Left renal pelvis (tissue), 4 donors: ENCODE measurements around the gene PPP6R2. TPM values are rescaled to one million over a fixed set of nuclear protein-coding genes. Genes with fewer than 3 reads are reported as not detected.
A peak's percentile ranks its signal among the peaks of the same experiment; 100 is the strongest.
"Not testable (repeated sequence)": the region's sequence is repeated elsewhere in the genome, so short reads cannot be mapped to it uniquely, and the experiment has no call there.

Experiments
- DNase-seq, 4 donors: peaks; one replicate each; pipeline ENCODE4 v3.0.0-alpha.2; 2013; ENCODE audit warnings: low read depth in 4 of 4, low spot score in 3 of 4
- polyA plus RNA-seq, 4 donors: library from polyadenylated mRNA; unstranded; fragments of 120-200 nt; gene quantifications; one replicate each; pipeline ENCODE4 v1.2.1, GENCODE V29; 2013; ENCODE audit not compliant: insufficient read length in 4 of 4

The PPP6R2 gene
- polyA plus RNA-seq, 4 donors = 30.2 to 58.8 (median 35.4) TPM

- DNase-seq = no peak
Observed at GRCh38 chr22:50339945-50340879, 2.9 kb upstream of the PPP6R2 start.

GRCh38 chr22:50341977-50342650, 1.0 kb upstream of the PPP6R2 start:
- peak in 3 of 4 donors; percentile 68 to 77 (median 69) for DNase-seq

- DNase-seq = no peak
Observed at GRCh38 chr22:50343541-50343935, 411 bp downstream of the PPP6R2 start.

GRCh38 chr22:50346470-50346869, 3.3 kb downstream of the PPP6R2 start:
- no peak for DNase-seq

GRCh38 chr22:50347157-50347556, 4.0 kb downstream of the PPP6R2 start:
- DNase-seq = no peak

- DNase-seq = no peak
Observed at GRCh38 chr22:50348058-50348457, 4.9 kb downstream of the PPP6R2 start.

GRCh38 chr22:50356186-50356585, 13.1 kb downstream of the PPP6R2 start:
- DNase-seq = no peak

- DNase-seq = no peak
Observed at GRCh38 chr22:50357222-50357621, 14.1 kb downstream of the PPP6R2 start.

GRCh38 chr22:50357756-50358155, 14.6 kb downstream of the PPP6R2 start:
- no peak for DNase-seq

GRCh38 chr22:50360578-50360977, 17.5 kb downstream of the PPP6R2 start:
- DNase-seq = no peak

GRCh38 chr22:50361222-50361621, 18.1 kb downstream of the PPP6R2 start:
- DNase-seq = no peak

GRCh38 chr22:50361688-50362087, 18.6 kb downstream of the PPP6R2 start:
- DNase-seq = no peak

GRCh38 chr22:50363166-50363802, 20.2 kb downstream of the PPP6R2 start:
- no peak for DNase-seq

GRCh38 chr22:50363803-50364194, 20.7 kb downstream of the PPP6R2 start:
- DNase-seq = not testable (repeated sequence)

- DNase-seq = no peak
Observed at GRCh38 chr22:50367778-50368500, 24.8 kb downstream of the PPP6R2 start.

- no peak for DNase-seq
Observed at GRCh38 chr22:50371101-50371648, 28.0 kb downstream of the PPP6R2 start.

GRCh38 chr22:50376085-50376651, 33.0 kb downstream of the PPP6R2 start:
- no peak for DNase-seq

GRCh38 chr22:50381021-50381555, 38.0 kb downstream of the PPP6R2 start:
- not testable (repeated sequence) for DNase-seq

- DNase-seq = peak in 1 of 4 donors; percentile 12
Observed at GRCh38 chr22:50396751-50397370, 53.7 kb downstream of the PPP6R2 start.
